ENCODE data around the gene ARIH1.

ARIH1 gene

DNA sequence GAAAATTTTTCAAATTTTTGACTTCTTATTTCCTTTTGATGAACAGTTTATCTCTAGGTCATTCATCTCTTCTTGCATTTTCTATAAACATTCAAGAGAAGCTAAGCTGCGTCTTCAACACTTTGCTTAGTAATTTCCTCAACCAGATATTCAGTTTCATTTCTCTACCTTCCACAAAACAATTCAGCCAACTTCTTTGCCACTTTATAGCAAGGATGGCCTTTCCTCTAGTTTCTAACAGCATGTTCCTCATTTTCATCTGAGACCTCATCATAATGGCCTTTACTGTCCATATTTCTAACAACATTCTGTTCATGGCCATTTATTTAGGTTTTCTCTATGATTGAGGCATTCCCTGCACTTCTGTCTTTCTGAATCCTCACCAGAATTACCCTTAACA lies 90.0 kb downstream of the ARIH1 start:
- no peak for TF ChIP-seq CTCF (IDR thresholded peaks at IDR 0.05; ENCODE audit: control insufficient read depth, extremely low read depth, insufficient read depth)
- DNase-seq (ENCODE audit: low read depth) = no peak
- H3K4me3 ChIP-seq (ENCODE audit: low read depth, low read length) = no peak overlapping the region

DNA sequence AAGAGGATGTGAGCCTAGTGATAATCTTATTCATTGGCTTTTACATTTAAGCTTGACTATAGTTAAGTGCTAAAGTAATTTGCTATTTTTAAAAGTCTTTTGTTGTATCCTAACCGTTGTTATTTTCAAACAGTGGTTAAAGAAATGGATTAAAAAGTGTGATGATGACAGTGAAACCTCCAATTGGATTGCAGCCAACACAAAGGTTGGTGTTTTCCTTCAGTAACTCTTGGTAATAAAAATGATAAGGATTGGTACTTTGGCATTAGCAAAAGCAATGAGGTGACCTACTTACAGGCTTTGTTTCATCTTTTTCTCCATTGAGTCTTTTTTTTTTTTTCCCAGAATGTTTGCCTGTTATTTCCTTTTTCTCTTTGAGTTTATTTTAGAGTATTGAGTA lies 92.8 kb downstream of the ARIH1 start:
- no peak overlapping the region for H3K4me3 ChIP-seq (ENCODE audit: low read depth, low read length)
- no peak for DNase-seq (ENCODE audit: low read depth)
- no peak for TF ChIP-seq CTCF (IDR thresholded peaks at IDR 0.05; ENCODE audit: control insufficient read depth, extremely low read depth, insufficient read depth)

- no peak for DNase-seq (ENCODE audit: low read depth)
- no peak for TF ChIP-seq CTCF (IDR thresholded peaks at IDR 0.05; ENCODE audit: control insufficient read depth, extremely low read depth, insufficient read depth)
- H3K4me3 ChIP-seq (ENCODE audit: low read depth, low read length) = no peak overlapping the region
Observed at GRCh38 chr15:72570059-72570458, 95.9 kb downstream of the ARIH1 start.

GRCh38 chr15:72579814-72580213 lies 105.7 kb downstream of the ARIH1 start:
- no peak for TF ChIP-seq CTCF (IDR thresholded peaks at IDR 0.05; ENCODE audit: control insufficient read depth, extremely low read depth, insufficient read depth)
- H3K4me3 ChIP-seq (ENCODE audit: low read depth, low read length) = no peak overlapping the region
- DNase-seq (ENCODE audit: low read depth) = no peak

DNA sequence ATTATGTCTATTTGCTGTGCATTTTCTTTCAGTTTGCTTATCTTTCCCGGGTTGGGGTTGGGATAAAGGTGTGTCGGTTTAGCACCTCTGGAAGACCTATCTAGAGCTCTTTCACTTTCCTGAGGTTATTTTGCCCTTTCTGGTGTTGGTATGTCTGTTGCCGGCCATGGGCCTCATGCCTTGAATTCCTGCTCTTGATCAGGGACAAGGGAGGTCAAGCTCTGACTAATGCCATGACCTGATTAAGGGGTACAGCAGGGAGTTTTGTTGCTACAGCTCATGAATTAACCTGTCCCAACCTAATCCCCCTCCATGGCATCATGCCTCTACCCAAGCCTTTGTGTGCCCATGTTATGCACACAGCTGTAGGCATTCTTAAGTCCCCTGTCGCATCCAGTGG lies 109.9 kb downstream of the ARIH1 start:
- DNase-seq (ENCODE audit: low read depth) = no peak
- no peak for TF ChIP-seq CTCF (IDR thresholded peaks at IDR 0.05; ENCODE audit: control insufficient read depth, extremely low read depth, insufficient read depth)
- H3K4me3 ChIP-seq (ENCODE audit: low read depth, low read length) = no peak overlapping the region

GRCh38 chr15:72585025-72585424 lies 110.9 kb downstream of the ARIH1 start:
- no peak for TF ChIP-seq CTCF (IDR thresholded peaks at IDR 0.05; ENCODE audit: control insufficient read depth, extremely low read depth, insufficient read depth)
- no peak for DNase-seq (ENCODE audit: low read depth)
- no peak overlapping the region for H3K4me3 ChIP-seq (ENCODE audit: low read depth, low read length)

GRCh38 chr15:72585476-72586058 lies 111.4 kb downstream of the ARIH1 start:
- peak; percentile 46 for TF ChIP-seq CTCF (IDR thresholded peaks at IDR 0.05; ENCODE audit: control insufficient read depth, extremely low read depth, insufficient read depth)
- no peak for DNase-seq (ENCODE audit: low read depth)
- H3K4me3 ChIP-seq (ENCODE audit: low read depth, low read length) = no peak overlapping the region

Data from LNCaP clone FGC (cell line).